ENCODE results near the gene GAS2L1.

GAS2L1 gene

GRCh38 chr22:29328566-29329500, 22.4 kb downstream of the GAS2L1 start:
- no peak for DNase-seq

GRCh38 chr22:29329581-29329980, 23.1 kb downstream of the GAS2L1 start:
- DNase-seq, result no peak

- DNase-seq, result no peak
These were observed 23.8 kb downstream of the GAS2L1 start for GRCh38 chr22:29330291-29330690.

DNA sequence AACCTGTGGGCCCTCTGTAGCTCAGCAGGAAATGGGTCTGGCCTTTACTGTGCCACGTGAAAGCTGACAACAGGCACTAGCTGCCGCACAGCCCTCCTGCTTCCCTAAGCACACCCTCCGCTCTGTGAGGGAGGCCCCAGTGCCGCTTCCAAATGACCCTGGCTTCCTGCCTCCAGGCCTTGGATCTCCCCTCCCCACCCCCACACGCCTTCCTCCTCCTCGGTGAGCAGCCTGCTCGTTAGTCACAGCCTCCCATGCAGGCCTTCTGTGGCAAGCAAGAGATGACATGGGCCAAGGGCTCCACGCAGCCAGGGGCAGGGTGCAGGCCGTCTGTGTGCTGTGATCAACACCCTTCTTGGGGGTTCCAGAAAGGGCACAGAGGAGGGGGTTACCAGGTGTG, 24.3 kb downstream of the GAS2L1 start:
- no peak for DNase-seq

GRCh38 chr22:29331213-29331612, 24.8 kb downstream of the GAS2L1 start:
- no peak for DNase-seq

DNA sequence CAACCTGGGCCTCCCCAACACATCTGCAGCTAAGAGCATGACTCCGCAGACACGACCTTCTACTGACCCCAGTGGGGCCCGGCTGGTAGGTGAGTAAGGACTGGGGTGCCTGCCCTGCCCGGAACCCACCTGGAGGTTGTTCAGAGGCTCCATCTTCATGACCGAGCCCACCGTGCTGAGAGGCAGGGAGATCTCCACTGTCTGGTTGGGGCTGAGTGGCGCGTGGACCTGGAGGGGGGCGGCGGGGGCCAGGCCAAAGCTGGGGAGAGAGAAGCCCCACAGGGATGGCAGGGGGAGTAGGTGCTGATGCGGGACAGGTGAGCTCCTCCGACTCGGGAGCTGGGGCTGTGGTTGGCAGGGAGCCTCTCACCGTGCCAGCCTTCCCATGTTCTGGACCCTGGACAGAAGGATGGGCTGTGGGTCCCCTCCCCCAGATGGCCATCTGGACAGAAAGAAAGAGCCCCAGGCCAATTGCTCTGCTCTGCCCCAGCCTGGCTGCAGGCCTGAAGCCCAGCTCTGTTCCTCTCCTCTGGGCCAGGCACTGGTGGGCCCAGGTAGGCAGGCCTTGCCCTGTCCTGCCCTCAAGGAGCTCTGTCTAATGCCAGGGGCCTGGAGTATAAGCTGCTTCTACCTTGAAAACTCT, 25.3 kb downstream of the GAS2L1 start:
- DNase-seq, result no peak

- DNase-seq, result no peak
These were observed 26.5 kb downstream of the GAS2L1 start for GRCh38 chr22:29332886-29333496.

- DNase-seq, result no peak
These were observed 27.7 kb downstream of the GAS2L1 start for GRCh38 chr22:29334148-29334547.

- no peak for DNase-seq
These were observed 28.4 kb downstream of the GAS2L1 start for GRCh38 chr22:29334696-29335344.

DNA sequence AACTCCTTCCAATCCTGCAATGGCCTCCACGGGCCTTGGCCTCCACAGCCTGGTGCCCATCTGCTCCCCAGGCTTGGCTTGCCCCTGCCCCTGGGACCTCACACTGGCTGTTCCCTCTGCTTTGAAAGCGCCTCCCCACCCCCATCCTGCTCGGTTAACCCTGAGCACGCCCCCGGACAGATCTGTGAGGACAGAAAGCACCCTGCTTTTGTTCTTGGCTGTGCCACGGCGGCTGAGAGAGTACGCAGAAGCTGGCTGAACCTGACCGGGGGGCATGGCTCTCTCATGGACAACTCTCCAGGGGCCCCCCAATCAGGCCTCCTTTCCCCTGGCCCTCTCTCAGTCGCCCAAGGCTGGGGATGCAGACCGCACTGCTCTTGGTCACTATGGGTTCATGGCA, 29.2 kb downstream of the GAS2L1 start:
- DNase-seq, result no peak

DNA sequence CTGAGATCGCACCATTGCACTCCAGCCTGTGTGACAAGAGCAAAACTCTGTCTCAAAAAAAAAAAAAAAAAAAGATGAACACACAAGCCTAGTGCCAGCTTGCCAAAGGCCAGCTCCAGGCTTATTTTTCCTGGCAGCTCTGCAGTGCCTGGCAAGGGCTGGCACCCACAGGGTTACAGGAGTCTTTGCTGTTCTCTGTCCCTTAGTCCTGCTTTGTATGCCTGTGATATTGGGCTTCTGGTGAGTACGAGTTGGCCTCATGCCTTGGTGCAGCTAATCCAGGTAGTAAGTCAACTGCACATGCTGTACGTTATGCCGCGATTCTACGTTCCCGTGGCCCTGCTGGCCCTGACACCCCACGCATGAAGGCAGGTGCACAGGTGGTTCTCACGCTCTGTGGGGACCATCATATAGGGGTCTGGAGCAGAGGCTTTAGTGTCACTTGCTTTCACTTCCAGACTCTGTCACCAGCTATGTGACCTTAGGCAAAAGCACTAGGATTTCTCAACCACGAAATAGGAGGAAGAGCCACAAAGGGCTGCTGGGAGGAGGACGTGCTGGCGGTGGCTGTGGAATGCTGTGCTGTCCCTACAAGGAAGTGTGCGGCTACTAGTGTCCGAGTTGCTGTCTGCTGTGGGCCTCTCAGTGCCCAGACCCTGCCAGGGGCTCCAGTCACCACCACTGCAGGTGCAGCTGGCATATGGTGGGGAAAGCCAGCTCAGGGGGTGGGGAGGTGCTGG, 30.5 kb downstream of the GAS2L1 start:
- DNase-seq, result no peak

GRCh38 chr22:29337631-29338284, 31.3 kb downstream of the GAS2L1 start:
- DNase-seq, result no peak

DNA sequence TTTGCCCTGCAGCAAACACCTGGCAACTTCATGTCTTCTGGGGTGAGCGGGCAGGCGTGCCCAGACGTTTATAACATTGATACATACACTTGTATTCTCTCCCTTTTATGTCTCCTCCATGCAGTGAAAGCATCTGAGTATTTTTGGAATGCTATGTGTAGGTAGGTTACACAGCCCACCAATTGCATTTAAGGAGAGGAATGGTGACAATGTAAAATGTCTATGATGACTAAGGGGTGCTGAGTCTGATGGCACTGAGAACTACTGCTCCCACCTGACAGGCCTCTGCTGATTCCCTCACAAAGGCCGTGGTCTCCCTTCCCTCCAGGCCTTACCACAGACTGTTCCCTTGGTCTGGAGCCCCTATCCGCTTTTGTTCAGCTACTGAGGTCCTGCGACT, 31.9 kb downstream of the GAS2L1 start:
- no peak for DNase-seq

DNA sequence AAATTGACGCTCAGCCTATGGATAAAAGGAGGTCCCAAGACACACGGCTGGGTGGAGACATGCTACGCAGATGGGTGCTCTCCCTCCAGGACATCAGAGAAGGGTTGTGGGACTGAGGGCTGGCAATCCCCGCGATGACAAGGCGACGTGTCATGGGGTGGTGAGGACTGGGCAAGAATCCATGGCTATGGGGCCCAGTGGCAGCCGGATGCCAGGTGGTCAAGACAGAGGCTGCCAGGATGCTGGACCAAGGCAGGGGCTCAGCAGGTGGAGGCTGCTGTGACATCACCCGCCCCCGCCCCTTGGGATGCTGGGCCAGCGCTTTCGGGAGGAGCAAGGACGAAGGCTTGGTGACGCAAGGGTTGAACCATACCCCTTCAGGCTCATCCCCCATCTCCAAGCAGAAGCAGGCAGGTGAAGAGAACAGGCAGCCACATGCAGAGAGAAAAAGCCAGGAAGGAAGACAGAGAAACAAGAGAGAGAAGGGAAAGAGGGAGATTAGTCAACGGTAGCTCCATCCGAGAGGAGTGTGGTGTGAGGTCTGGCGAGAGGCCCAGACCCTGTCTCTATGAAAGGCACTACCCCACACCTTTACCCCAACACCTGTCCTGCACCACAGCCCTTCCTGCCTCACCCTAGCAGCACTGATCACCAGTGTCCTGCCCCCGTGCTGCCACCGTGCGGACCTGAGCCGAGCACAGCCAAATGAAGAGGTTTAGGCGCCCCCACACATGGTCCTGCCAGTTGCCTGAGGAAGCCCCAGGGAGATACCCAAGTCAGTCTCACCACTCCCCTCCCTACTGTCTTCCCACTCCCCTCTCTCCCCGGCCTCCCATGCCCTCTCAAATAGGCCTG, 33.2 kb downstream of the GAS2L1 start:
- no peak for DNase-seq

- no peak for DNase-seq
These were observed 34.1 kb downstream of the GAS2L1 start for GRCh38 chr22:29340566-29340965.

DNA sequence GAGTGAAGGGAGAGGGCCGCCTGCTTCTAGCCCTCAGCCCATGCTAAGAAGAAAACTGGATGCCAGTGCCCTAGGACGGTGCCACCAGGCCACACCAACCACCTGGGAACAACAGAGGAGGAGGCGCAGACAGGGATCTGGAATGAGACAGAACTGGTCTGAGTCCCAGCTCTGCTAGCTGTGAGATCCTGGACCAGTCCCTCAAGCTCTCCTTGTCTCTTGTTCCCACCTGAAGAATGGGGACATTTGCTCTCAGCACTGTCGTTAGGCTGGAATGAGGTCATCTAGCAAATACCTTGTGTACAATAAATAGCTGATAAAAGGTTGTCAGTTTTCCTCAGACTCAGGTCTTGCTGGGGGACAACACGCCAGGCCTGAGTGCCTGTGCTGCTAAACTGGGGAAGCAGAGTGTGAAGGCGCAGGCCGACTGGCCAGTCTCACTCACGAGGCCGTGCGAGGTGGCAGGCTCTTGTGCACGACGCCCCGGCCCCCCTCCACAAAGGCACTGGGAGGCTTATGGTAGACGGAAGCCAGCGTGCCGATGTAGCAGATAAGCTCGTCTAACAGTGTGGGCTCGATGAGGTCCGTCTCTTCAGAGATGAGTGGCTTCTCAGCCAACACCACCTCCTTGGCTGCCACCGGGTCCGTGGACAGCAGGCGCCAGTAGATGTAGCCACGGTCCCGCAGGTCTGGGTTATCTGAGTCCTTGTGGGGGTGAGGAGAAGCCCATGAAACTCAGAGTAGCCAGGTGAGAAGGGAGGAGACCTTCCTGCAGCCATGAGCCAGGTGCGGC, 34.8 kb downstream of the GAS2L1 start:
- no peak for DNase-seq

- no peak for DNase-seq
These were observed 35.3 kb downstream of the GAS2L1 start for GRCh38 chr22:29341849-29342127.

DNA sequence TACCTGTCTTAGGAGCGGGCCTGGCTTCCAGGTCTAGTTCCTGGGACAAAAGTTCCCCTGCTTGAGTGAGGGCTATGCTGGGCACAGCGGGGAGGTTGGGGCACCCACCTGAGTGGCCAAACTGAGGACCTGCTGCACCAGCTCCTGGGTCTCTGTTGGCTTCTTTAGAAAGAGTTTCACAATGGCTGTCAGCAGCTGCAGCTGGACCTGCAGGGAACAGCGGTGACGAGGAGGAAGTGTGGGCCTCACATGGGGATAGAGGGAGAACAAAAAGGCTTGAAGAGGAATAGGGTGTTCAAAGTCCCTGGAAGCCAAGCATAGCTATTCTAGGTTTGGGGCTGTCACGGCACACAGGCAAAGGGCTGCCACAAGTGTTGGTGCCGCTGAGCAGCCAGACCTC, 35.7 kb downstream of the GAS2L1 start:
- DNase-seq, result no peak

DNA sequence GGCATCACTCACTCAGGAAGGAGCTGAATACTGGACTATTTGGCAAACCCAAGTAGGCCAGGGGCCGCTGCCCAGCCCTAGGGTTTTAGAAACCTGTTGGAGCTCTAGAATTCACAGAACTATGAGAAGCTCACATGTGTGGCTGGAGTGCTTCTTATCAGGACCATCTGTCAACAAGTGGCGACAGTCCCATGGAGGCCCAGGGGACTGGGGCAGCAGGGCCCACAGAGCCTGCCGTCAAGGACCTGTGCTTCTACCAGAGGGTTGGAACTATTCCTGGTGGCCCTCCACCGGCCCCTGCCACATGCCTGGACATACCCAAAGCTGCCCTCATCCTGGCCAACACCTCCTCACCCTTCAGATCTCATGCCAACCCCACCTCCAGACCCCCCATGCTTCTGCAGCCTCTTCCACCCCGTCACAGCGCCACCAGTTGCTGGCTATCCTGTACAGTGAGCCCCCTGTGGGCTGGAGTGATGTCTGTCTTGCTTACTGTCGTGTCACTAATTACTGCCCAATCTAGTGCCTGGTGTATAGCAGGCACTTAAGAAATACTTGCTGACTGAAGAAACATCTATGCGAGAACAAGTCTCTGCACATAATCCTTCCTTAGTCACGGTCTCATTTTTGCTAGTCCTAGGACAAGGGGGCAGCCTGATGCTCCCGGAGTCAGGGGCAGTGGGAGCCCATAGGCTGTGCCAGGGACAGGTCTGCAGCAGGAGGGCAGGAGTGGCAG, 36.3 kb downstream of the GAS2L1 start:
- DNase-seq, result no peak

DNA sequence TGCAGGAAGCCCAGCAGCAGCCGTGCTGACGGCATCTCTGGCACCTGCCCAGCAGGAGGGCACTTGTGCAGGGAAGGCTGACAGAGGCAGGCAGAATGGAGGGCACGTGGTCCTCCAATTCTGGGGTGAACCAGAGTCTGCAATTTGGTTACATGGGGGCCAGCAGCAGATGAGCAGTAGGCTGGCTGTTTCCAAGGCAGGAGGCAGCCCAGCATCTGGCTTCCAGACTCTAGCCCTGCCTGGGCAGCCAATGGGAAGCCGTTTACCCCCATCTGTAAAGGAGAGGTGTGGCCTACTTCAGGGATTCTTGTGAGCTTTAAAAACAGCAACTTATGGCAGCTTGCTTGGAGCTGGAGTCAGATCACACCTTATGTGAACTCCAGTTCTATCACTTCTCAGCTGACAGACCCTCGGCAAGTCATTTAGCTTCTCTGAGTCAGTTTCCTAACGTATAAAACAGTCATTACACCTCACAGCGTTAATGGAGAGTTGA, 36.9 kb downstream of the GAS2L1 start:
- no peak for DNase-seq
